Sigmoid colon (tissue), 7 donors: ENCODE measurements around the gene UTP4. TPM values are rescaled to one million over a fixed set of nuclear protein-coding genes. Genes with fewer than 3 reads are reported as not detected.

Experiments
- DNase-seq: peaks from one replicate; pipeline ENCODE4 v3.0.0-alpha.2; 2019
- H3K27ac ChIP-seq, 4 donors: fragments of 200-600 bp; sonication (generic); one replicate each; pipeline ENCODE4 v1.5.1; 2016 to 2019; ENCODE audit warnings: mild to moderate bottlenecking in 1 of 4
- H3K27me3 ChIP-seq, 3 donors: fragments of 200-600 bp; sonication (generic); one replicate each; pipeline ENCODE4 v1.5.1; 2019; ENCODE audit warnings: mild to moderate bottlenecking in 1 of 3
- H3K36me3 ChIP-seq, 4 donors: fragments of 200-600 bp; sonication (generic); one replicate each; pipeline ENCODE4 v1.5.1; 2016 to 2019
- H3K4me1 ChIP-seq, 4 donors: fragments of 200-600 bp; sonication (generic); one replicate each; pipeline ENCODE4 v1.5.1; 2017 to 2019
- H3K4me3 ChIP-seq, 4 donors: fragments of 200-600 bp; sonication (generic); one replicate each; pipeline ENCODE4 v1.5.1; 2017 to 2019; ENCODE audit warnings: mild to moderate bottlenecking in 2 of 4, moderate library complexity in 1 of 4
- H3K9me3 ChIP-seq, 4 donors: fragments of 200-600 bp in 3 of 4; sonication (generic) in 3 of 4; one replicate each; pipeline versions ENCODE4 v1.5.1 to v1.6.1; 2013 to 2019
- CTCF ChIP-seq, 4 experiments: fragments of 450-650 bp in 3 of 4; fragments of 200-600 bp in 1 of 4; IDR thresholded peaks; one replicate each; pipeline ENCODE4 v1.5.1; 2016 to 2019; ENCODE audit warnings: antibody characterized with exemption in 4 of 4, mild to moderate bottlenecking in 3 of 4, moderate library complexity in 2 of 4
- EP300 ChIP-seq, 4 donors: sonication (generic); formaldehyde crosslinking; IDR thresholded peaks; one replicate each; pipeline ENCODE4 v1.6.1; 2017; ENCODE audit warnings: antibody characterized with exemption in 4 of 4
- POLR2A ChIP-seq, 2 donors: fragments of 450-650 bp; IDR thresholded peaks; one replicate each; pipeline ENCODE4 v1.6.1; 2016; ENCODE audit warnings: antibody characterized with exemption in 2 of 2, mild to moderate bottlenecking in 2 of 2, moderate library complexity in 2 of 2
- POLR2AphosphoS5 ChIP-seq, 4 donors: sonication (generic); formaldehyde crosslinking; IDR thresholded peaks; one replicate each; pipeline ENCODE4 v1.6.1; 2017; ENCODE audit warnings: antibody characterized with exemption in 4 of 4
- WGBS, 2 donors: extraction: QIAGEN DNeasy Blood & Tissue Kit; methylation state at CpG; one replicate each; pipeline ENCODE4 v1.1.7; 2013; 5-methylcytosine and 5-hydroxymethylcytosine counted together
- intact Hi-C: fragments of 100-400 bp; cut with DNase I; formaldehyde crosslinking; loops from one replicate; pipeline ENCODE4 v1.15.1; 2023
- polyA plus RNA-seq, 3 donors: library from polyadenylated mRNA; stranded (reverse); fragments of 200-250 nt; gene quantifications; one replicate each; pipeline ENCODE4 v1.2.3, GENCODE V29; 2013
- total RNA-seq, 4 donors: library from RNA; depleted of rRNA; stranded (reverse); fragments of >200 nt; gene quantifications; one replicate each; pipeline ENCODE4 v1.1.0, GENCODE V29; 2016
- donor health status: healthy with polysubstance abuse.
- donor health status: Bipolar disorder and iron deficiency.
- donor health status: healthy.

The UTP4 gene
- total and polyA plus RNA-seq, 7 donors: 9.5 to 37.5 (median 24.6) TPM

GRCh38 chr16:69111876-69112230 is 20.6 kb upstream of the UTP4 start:
- DNase-seq: no peak
- Histone ChIP-seq H3K27me3 (peaks cover 0 to 29% (median 13%) of the 10 kb centered on the region in 3 donors), H3K36me3 (peaks cover 0 to 55% (median 10%) of the 10 kb centered on the region in 4 donors), H3K27ac (no peak overlapping the region), H3K9me3 (no peaks in the 10 kb centered on the region), H3K4me1 (peaks cover 0 to 19% (median 17%) of the 10 kb centered on the region in 4 donors), H3K4me3 (no peak overlapping the region)
- TF ChIP-seq EP300 (IDR thresholded peaks at IDR 0.05) (no peak), POLR2A (IDR thresholded peaks at IDR 0.05) (no peak), POLR2AphosphoS5 (IDR thresholded peaks at IDR 0.05) (no peak), CTCF (IDR thresholded peaks at IDR 0.05) (no peak)
- intact Hi-C loops: loop anchor here (10.0 kb wide), 1 partner anchor 407 kb away; no protein-coding TSS in a partner anchor
- 88 to 91% methylated on average over 5 of the region's 5 CpGs for WGBS, 2 donors

GRCh38 chr16:69112285-69113129 is 19.9 kb upstream of the UTP4 start:
- H3K36me3 ChIP-seq: peaks cover 0 to 55% (median 10%) of the 10 kb centered on the region in 4 donors
- intact Hi-C loops: loop anchor here (10.0 kb wide), 1 partner anchor 408 kb away; no protein-coding TSS in a partner anchor
- peak in 2 of 4 experiments; percentile 13 to 59 for TF ChIP-seq CTCF (IDR thresholded peaks at IDR 0.05)
- TF ChIP-seq POLR2AphosphoS5 (IDR thresholded peaks at IDR 0.05): no peak
- TF ChIP-seq EP300 (IDR thresholded peaks at IDR 0.05): no peak

GRCh38 chr16:69113216-69113615 is 19.2 kb upstream of the UTP4 start:
- H3K4me3 ChIP-seq: no peak overlapping the region
- peak; percentile 27 for DNase-seq
- peaks cover 0 to 62% (median 14%) of the 10 kb centered on the region in 4 donors for H3K36me3 ChIP-seq

More at GRCh38 chr16:69112285-69113129, 19.9 kb upstream of the UTP4 start:
- Histone ChIP-seq H3K9me3 (no peaks in the 10 kb centered on the region), H3K27ac (no peak overlapping the region), H3K4me3 (no peak overlapping the region), H3K27me3 (peaks cover 0 to 22% (median 9%) of the 10 kb centered on the region in 3 donors), H3K4me1 (peaks cover 0 to 13% (median 10%) of the 10 kb centered on the region in 4 donors)
- WGBS, 2 donors: 35 to 55% methylated on average over 6 of the region's 6 CpGs
- DNase-seq: peak; percentile 67

DNA sequence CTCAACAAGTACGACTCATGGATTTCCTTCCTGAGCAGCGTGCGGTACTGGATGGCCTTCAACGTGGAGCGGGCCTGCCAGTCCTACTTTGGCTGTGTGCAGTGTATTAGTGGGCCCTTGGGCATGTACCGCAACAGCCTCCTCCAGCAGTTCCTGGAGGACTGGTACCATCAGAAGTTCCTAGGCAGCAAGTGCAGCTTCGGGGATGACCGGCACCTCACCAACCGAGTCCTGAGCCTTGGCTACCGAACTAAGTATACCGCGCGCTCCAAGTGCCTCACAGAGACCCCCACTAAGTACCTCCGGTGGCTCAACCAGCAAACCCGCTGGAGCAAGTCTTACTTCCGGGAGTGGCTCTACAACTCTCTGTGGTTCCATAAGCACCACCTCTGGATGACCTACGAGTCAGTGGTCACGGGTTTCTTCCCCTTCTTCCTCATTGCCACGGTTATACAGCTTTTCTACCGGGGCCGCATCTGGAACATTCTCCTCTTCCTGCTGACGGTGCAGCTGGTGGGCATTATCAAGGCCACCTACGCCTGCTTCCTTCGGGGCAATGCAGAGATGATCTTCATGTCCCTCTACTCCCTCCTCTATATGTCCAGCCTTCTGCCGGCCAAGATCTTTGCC is 18.0 kb upstream of the UTP4 start:
- intact Hi-C loops: loop anchor here (10.0 kb wide), 1 partner anchor 410 kb away; no protein-coding TSS in a partner anchor
- Histone ChIP-seq H3K27me3 (peaks cover 0 to 3% (median 3%) of the 10 kb centered on the region in 3 donors), H3K9me3 (no peaks in the 10 kb centered on the region), H3K36me3 (peaks cover 0 to 68% (median 24%) of the 10 kb centered on the region in 4 donors), H3K27ac (no peak overlapping the region), H3K4me3 (no peak overlapping the region), H3K4me1 (peaks cover 0 to 9% (median 4%) of the 10 kb centered on the region in 4 donors)
- DNase-seq: peak; percentile 46
- no peak for TF ChIP-seq POLR2AphosphoS5 (IDR thresholded peaks at IDR 0.05)
- no peak for TF ChIP-seq CTCF (IDR thresholded peaks at IDR 0.05)
- TF ChIP-seq EP300 (IDR thresholded peaks at IDR 0.05): no peak
- 95% methylated on average over 25 of the region's 25 CpGs for WGBS, 2 donors

More at GRCh38 chr16:69113216-69113615, 19.2 kb upstream of the UTP4 start:
- 93 to 95% methylated on average over 7 of the region's 7 CpGs for WGBS, 2 donors
- Histone ChIP-seq H3K9me3 (no peaks in the 10 kb centered on the region), H3K27ac (no peak overlapping the region), H3K4me1 (peaks cover 0 to 6% (median 3%) of the 10 kb centered on the region in 4 donors), H3K27me3 (peaks cover 0 to 16% (median 5%) of the 10 kb centered on the region in 3 donors)
- intact Hi-C loops: loop anchor here (10.0 kb wide), 1 partner anchor 408 kb away; no protein-coding TSS in a partner anchor
- TF ChIP-seq EP300 (IDR thresholded peaks at IDR 0.05): no peak
- no peak for TF ChIP-seq POLR2A (IDR thresholded peaks at IDR 0.05)
- TF ChIP-seq POLR2AphosphoS5 (IDR thresholded peaks at IDR 0.05): no peak
- no peak for TF ChIP-seq CTCF (IDR thresholded peaks at IDR 0.05)
